ENCODE data around the gene ACOT7.
"Not testable (repeated sequence)": the region's sequence is repeated elsewhere in the genome, so short reads cannot be mapped to it uniquely, and the experiment has no call there.

ACOT7 gene

GRCh38 chr1:6395781-6396244 lies 2.2 kb upstream of the ACOT7 start:
- not testable (repeated sequence) for DNase-seq

GRCh38 chr1:6395130-6395529 lies 1.6 kb upstream of the ACOT7 start:
- DNase-seq: not testable (repeated sequence)

GRCh38 chr1:6392809-6393399 lies 663 bp downstream of the ACOT7 start:
- no peak for DNase-seq

- DNase-seq: no peak
Observed at GRCh38 chr1:6391951-6392808, 1.4 kb downstream of the ACOT7 start.

GRCh38 chr1:6389971-6390370 lies 3.6 kb downstream of the ACOT7 start:
- DNase-seq: no peak

- no peak for DNase-seq
Observed at GRCh38 chr1:6386371-6386949, 7.1 kb downstream of the ACOT7 start.

GRCh38 chr1:6385488-6386191 lies 7.9 kb downstream of the ACOT7 start:
- no peak for DNase-seq

- no peak for DNase-seq
Observed at GRCh38 chr1:6384962-6385361, 8.6 kb downstream of the ACOT7 start.

- DNase-seq: no peak
Observed at GRCh38 chr1:6384135-6384534, 9.4 kb downstream of the ACOT7 start.

GRCh38 chr1:6380037-6380436 lies 13.5 kb downstream of the ACOT7 start:
- DNase-seq: no peak

- no peak for DNase-seq
Observed at GRCh38 chr1:6378096-6378746, 15.3 kb downstream of the ACOT7 start.

- no peak for DNase-seq
Observed at GRCh38 chr1:6373961-6374720, 19.4 kb downstream of the ACOT7 start.

GRCh38 chr1:6372236-6372635 lies 21.3 kb downstream of the ACOT7 start:
- not testable (repeated sequence) for DNase-seq

GRCh38 chr1:6370006-6370405 lies 23.6 kb downstream of the ACOT7 start:
- no peak for DNase-seq

- no peak for DNase-seq
Observed at GRCh38 chr1:6367381-6368012, 26.1 kb downstream of the ACOT7 start.

- no peak for DNase-seq
Observed at GRCh38 chr1:6365047-6365446, 28.5 kb downstream of the ACOT7 start.

GRCh38 chr1:6363085-6363884 lies 30.3 kb downstream of the ACOT7 start:
- not testable (repeated sequence) for DNase-seq

GRCh38 chr1:6361124-6361775 lies 32.3 kb downstream of the ACOT7 start:
- no peak for DNase-seq

GRCh38 chr1:6360517-6361070 lies 33.0 kb downstream of the ACOT7 start:
- DNase-seq: no peak

GRCh38 chr1:6360117-6360496 lies 33.5 kb downstream of the ACOT7 start:
- no peak for DNase-seq

Data from NCI-H2081 treated with DMSO at 0.1 percent for 48 hours (cell line).